Fibroblast of lung (primary cell): ENCODE measurements around the gene RNF223. TPM values are rescaled to one million over a fixed set of nuclear protein-coding genes. Genes with fewer than 3 reads are reported as not detected.

Experiments
- DNase-seq, 2 donors: peaks; one replicate each; pipeline versions ENCODE4 v3.0.0 to v3.0.0-alpha.2; 2010; ENCODE audit warnings: low read depth in 2 of 2
- H2AFZ ChIP-seq: 2 replicates; pipeline ENCODE4 v1.5.1; 2012; ENCODE audit warnings: low read length, control low read depth, inconsistent platforms
- H3K27ac ChIP-seq: 2 replicates; pipeline ENCODE4 v1.5.1; 2011; ENCODE audit warnings: low read length, control low read depth; ENCODE audit not compliant: insufficient read depth
- H3K27me3 ChIP-seq: 2 replicates; pipeline ENCODE4 v1.5.1; 2011; ENCODE audit warnings: mild to moderate bottlenecking, low read length; ENCODE audit not compliant: control insufficient read depth, insufficient read depth
- H3K36me3 ChIP-seq: 2 replicates; pipeline ENCODE4 v1.5.1; 2011; ENCODE audit warnings: low read length; ENCODE audit not compliant: control insufficient read depth, insufficient read depth
- H3K4me1 ChIP-seq: 2 replicates; pipeline ENCODE4 v1.5.1; 2011; ENCODE audit warnings: low read length; ENCODE audit not compliant: control insufficient read depth, insufficient read depth; ENCODE audit errors: extremely low read depth
- H3K4me2 ChIP-seq: 2 replicates; pipeline ENCODE4 v1.5.1; 2011; ENCODE audit warnings: low read length, control low read depth; ENCODE audit not compliant: insufficient read depth; ENCODE audit errors: extremely low read depth
- H3K4me3 ChIP-seq, 4 experiments: fragments of 200-600 bp in 1 of 4; sonication (generic) in 1 of 4; replicated peaks in 1 of 4; 2 replicates each; pipeline ENCODE4 v1.5.1; 2011 to 2016; ENCODE audit warnings: low read length in 4 of 4, low read depth in 3 of 4, mild to moderate bottlenecking in 3 of 4, control low read depth in 2 of 4, inconsistent platforms in 1 of 4, mixed read lengths in 1 of 4; ENCODE audit not compliant: insufficient read depth in 1 of 4; ENCODE audit errors: control extremely low read depth in 1 of 4
- H3K79me2 ChIP-seq: 2 replicates; pipeline ENCODE4 v1.5.1; 2012; ENCODE audit warnings: mild to moderate bottlenecking, low read length, inconsistent platforms; ENCODE audit not compliant: control insufficient read depth, insufficient read depth
- H3K9ac ChIP-seq: 2 replicates; pipeline ENCODE4 v1.5.1; 2011; ENCODE audit warnings: mild to moderate bottlenecking, low read length, control low read depth; ENCODE audit not compliant: insufficient read depth
- H3K9me3 ChIP-seq: 2 replicates; pipeline ENCODE4 v1.5.1; 2012; ENCODE audit warnings: low read depth, low read length; ENCODE audit not compliant: control insufficient read depth, insufficient read depth
- H4K20me1 ChIP-seq: 2 replicates; pipeline ENCODE4 v1.5.1; 2011; ENCODE audit warnings: low read length; ENCODE audit not compliant: control insufficient read depth, insufficient read depth; ENCODE audit errors: extremely low read depth
- EZH2 ChIP-seq: IDR thresholded peaks from 2 replicates; pipeline ENCODE4 v1.5.1; 2012; ENCODE audit warnings: low read length, control low read depth, mild to moderate bottlenecking; ENCODE audit errors: missing control alignments
- polyA plus RNA-seq, 2 donors: library from polyadenylated mRNA; depleted of rRNA in 1 of 2; stranded (reverse) in 1 of 2; unstranded in 1 of 2; fragments of >200 nt; gene quantifications; 2 replicates each; pipeline ENCODE4 v1.2.1, GENCODE V29; 2011 to 2012; ENCODE audit warnings: missing spikeins in 1 of 2
- total RNA-seq: library from RNA; depleted of rRNA; stranded (reverse); fragments of >200 nt; gene quantifications from 2 replicates; pipeline ENCODE4 v1.2.1, GENCODE V29; 2014
- TF ChIP-seq, protein P1 (sequence below), 2 donors: IDR thresholded peaks in 1 of 2; conservative IDR thresholded peaks in 1 of 2; 1 replicate in 1 of 2; 2 replicates in 1 of 2; pipeline ENCODE4 v1.5.1; 2011 to 2012; ENCODE audit warnings: low read length in 2 of 2, control low read depth in 1 of 2, inconsistent platforms in 1 of 2, low read depth in 1 of 2, mild to moderate bottlenecking in 1 of 2

Gene RNF223
- total and polyA plus RNA-seq, 2 donors (not counting 1 experiment from before 2014, with no cell fraction given): not detected

DNA sequence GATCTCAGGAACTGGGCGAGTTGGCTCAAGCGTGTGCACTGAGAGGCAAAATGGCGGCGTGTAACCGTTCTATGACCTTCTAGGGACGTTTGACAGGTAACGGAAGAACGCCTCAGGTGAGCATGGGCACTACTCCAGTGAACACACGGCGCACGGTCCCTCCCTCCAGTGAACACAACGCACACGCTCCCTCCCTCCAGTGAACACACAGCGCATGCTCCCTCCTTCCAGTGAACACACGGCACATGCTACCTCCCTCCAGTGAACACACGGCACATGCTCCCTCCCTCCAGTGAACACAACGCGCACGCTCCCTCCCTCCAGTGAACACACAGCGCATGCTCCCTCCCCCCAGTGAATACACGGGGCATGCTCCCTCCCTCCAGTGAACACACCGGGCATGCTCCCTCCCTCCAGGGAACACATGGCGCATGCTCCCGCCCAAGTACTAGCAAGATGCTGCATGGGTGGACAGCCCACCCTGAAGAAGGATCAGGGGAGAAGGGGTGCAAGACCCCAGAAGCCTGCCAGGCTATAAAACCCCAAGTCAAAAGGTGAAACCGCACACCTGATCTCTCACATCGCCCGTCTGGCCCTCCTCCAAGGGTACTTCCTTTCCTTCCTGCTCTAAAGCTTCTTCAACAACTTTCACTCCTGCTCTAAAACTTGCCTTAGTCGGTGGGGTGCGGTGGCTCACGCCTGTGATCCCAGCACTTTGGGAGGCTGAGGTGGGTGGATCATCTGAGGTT is 38.3 kb upstream of the RNF223 start:
- Histone ChIP-seq H3K27ac (no peak overlapping the region), H3K9me3 (no peaks in the 10 kb centered on the region), H3K4me1 (no peaks in the 10 kb centered on the region), H3K27me3 (no peaks in the 10 kb centered on the region), H3K9ac (no peak overlapping the region), H3K4me3 (no peak overlapping the region), H3K79me2 (no peaks in the 10 kb centered on the region), H2AFZ (no peak overlapping the region), H4K20me1 (no peaks in the 10 kb centered on the region), H3K4me2 (no peak overlapping the region), H3K36me3 (no peaks in the 10 kb centered on the region)
- no peak for DNase-seq
- TF ChIP-seq EZH2: no peak

DNA sequence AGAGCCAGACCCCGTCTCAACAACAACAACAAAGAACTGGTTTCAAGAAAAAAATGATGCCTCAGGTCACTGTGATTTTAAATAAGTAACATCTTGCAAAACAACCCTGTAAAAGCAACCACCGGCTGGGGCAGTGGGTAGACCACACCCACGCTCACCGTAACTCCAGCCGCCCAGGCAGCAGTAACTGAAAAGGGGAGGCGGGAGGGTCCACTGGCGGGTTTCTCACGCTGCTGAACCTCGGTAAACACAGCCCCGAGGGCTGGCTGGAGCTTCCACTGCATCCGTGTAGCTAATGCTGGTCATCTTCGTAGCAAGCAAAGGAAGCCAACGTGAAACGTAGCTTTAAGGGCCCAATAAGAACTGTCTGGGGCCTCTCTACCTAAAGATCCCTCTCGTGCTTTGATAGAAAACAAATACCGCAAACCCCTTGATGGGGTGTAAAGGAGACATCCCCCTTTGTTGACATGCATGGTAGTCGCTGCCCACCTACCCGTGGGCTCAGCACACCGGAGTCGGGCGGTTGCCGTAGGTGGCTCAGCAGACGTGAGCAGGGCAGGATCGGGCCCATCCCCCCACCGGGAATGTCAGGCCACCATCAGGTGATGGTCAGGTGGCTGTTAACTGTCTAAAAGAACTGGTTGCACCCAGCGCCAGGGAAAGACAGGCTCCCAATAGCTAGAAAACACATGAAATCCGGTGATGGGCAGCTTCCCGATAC is 37.6 kb upstream of the RNF223 start:
- no peaks in the 10 kb centered on the region for H4K20me1 ChIP-seq
- no peak overlapping the region for H3K4me2 ChIP-seq
- H3K4me1 ChIP-seq: no peaks in the 10 kb centered on the region
- DNase-seq: no peak
- no peak overlapping the region for H3K9ac ChIP-seq
- H3K36me3 ChIP-seq: no peaks in the 10 kb centered on the region
- no peak overlapping the region for H3K27ac ChIP-seq
- no peak for TF ChIP-seq EZH2
- TF ChIP-seq, protein P1, sequence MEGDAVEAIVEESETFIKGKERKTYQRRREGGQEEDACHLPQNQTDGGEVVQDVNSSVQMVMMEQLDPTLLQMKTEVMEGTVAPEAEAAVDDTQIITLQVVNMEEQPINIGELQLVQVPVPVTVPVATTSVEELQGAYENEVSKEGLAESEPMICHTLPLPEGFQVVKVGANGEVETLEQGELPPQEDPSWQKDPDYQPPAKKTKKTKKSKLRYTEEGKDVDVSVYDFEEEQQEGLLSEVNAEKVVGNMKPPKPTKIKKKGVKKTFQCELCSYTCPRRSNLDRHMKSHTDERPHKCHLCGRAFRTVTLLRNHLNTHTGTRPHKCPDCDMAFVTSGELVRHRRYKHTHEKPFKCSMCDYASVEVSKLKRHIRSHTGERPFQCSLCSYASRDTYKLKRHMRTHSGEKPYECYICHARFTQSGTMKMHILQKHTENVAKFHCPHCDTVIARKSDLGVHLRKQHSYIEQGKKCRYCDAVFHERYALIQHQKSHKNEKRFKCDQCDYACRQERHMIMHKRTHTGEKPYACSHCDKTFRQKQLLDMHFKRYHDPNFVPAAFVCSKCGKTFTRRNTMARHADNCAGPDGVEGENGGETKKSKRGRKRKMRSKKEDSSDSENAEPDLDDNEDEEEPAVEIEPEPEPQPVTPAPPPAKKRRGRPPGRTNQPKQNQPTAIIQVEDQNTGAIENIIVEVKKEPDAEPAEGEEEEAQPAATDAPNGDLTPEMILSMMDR (conservative IDR thresholded peaks at IDR 0.05 in 1 of 2, IDR thresholded peaks at IDR 0.05 in 1 of 2; ENCODE audit: low read depth in 1 of 2, low read length in 2 of 2): no peak
- H3K4me3 ChIP-seq: no peak overlapping the region
- no peaks in the 10 kb centered on the region for H3K9me3 ChIP-seq
- no peaks in the 10 kb centered on the region for H3K27me3 ChIP-seq
- H2AFZ ChIP-seq: no peak overlapping the region
- H3K79me2 ChIP-seq: no peaks in the 10 kb centered on the region

DNA sequence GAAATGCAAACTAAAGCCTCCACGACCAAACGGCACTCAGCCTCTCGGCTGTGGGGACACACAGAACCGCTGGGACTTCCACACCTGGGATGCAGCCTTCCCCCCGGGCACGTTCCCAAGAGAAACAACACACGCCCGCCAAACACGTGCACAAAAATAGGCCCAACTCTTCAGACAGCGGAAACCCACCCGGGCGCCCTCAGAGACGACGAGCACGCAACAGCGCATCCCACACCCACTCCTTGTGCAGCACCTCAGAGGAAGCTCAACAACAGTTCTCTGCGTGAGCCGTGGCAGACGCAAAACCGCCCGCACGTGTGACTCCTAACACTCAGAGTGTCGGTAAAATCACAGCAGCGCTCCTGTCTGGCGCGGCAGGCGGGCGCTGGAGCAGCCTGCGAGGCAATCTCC is 36.5 kb upstream of the RNF223 start:
- TF ChIP-seq, protein P1 (conservative IDR thresholded peaks at IDR 0.05 in 1 of 2, IDR thresholded peaks at IDR 0.05 in 1 of 2; ENCODE audit: low read depth in 1 of 2, low read length in 2 of 2): no peak
- no peak for TF ChIP-seq EZH2
- Histone ChIP-seq H3K36me3 (no peaks in the 10 kb centered on the region), H3K27ac (no peak overlapping the region), H3K27me3 (no peaks in the 10 kb centered on the region), H4K20me1 (no peaks in the 10 kb centered on the region), H3K4me3 (no peak overlapping the region), H3K9ac (no peak overlapping the region), H2AFZ (no peak overlapping the region), H3K4me2 (no peak overlapping the region), H3K79me2 (no peaks in the 10 kb centered on the region), H3K9me3 (no peaks in the 10 kb centered on the region), H3K4me1 (no peaks in the 10 kb centered on the region)
- DNase-seq: no peak
